Kidney (tissue), 14 donors: ENCODE data around the gene HOXD12. TPM values are rescaled to one million over a fixed set of nuclear protein-coding genes. Genes with fewer than 3 reads are reported as not detected.

ENCODE experiments used
- DNase-seq, 5 donors: peaks; one replicate each; pipeline ENCODE4 v3.0.0-alpha.2; 2013 to 2020
- FAIRE-seq: peaks from 2 replicates; lab custom pipeline; 2012; peaks lifted over from hg19 to GRCh38; lab: Jason Lieb, UNC
- H3K27ac ChIP-seq, 2 donors: one replicate each; pipeline ENCODE4 v1.7.0; 2013; ENCODE audit warnings: low read depth in 2 of 2, low read length in 2 of 2, inconsistent platforms in 1 of 2
- H3K27me3 ChIP-seq: one replicate; pipeline ENCODE4 v1.7.1; 2013; ENCODE audit warnings: low read length, inconsistent platforms; ENCODE audit not compliant: control insufficient read depth, insufficient read depth
- H3K36me3 ChIP-seq, 3 donors: one replicate each; pipeline versions ENCODE4 v1.7.0 to v1.7.1; 2013; ENCODE audit warnings: low read length in 3 of 3, control low read depth in 1 of 3, inconsistent platforms in 1 of 3; ENCODE audit not compliant: insufficient read depth in 3 of 3, control insufficient read depth in 2 of 3
- H3K4me1 ChIP-seq, 3 donors: one replicate each; pipeline versions ENCODE4 v1.7.0 to v1.7.1; 2013; ENCODE audit warnings: low read length in 3 of 3, inconsistent platforms in 1 of 3, low read depth in 1 of 3; ENCODE audit not compliant: control insufficient read depth in 2 of 3, insufficient read depth in 2 of 3
- H3K4me3 ChIP-seq, 3 donors: one replicate each; pipeline versions ENCODE4 v1.7.0 to v1.8.1; 2013; ENCODE audit warnings: low read length in 3 of 3, control low read depth in 1 of 3, inconsistent platforms in 1 of 3
- H3K9ac ChIP-seq, 3 donors: one replicate each; pipeline versions ENCODE4 v1.7.0 to v1.7.1; 2013; ENCODE audit warnings: low read length in 3 of 3, control low read depth in 1 of 3, inconsistent platforms in 1 of 3
- H3K9me3 ChIP-seq, 3 donors: one replicate each; pipeline versions ENCODE4 v1.7.0 to v1.7.1; 2013; ENCODE audit warnings: low read length in 3 of 3, control low read depth in 1 of 3, inconsistent platforms in 1 of 3; ENCODE audit not compliant: control insufficient read depth in 2 of 3, insufficient read depth in 1 of 3
- CTCF ChIP-seq: IDR thresholded peaks from 3 replicates; pipeline ENCODE4 v1.5.1; 2012; ENCODE audit warnings: mild to moderate bottlenecking, moderate library complexity, borderline replicate concordance; ENCODE audit not compliant: insufficient read depth; ENCODE audit errors: extremely low read depth
- intact Hi-C: fragments of 100-400 bp; cut with DNase I; formaldehyde crosslinking; loops from one replicate; pipeline ENCODE4 v1.11.1; 2022
- polyA plus RNA-seq: library from polyadenylated mRNA; stranded (reverse); fragments of 350-450 nt; fragmentation: Illumina TruSeq; extraction: RNeasy Lipid Tissue Mini Kit (QIAGEN cat#74804); gene quantifications from one replicate; pipeline ENCODE4 v1.2.3, GENCODE V29; 2014; ENCODE audit warnings: low read depth, low replicate concordance; ENCODE audit not compliant: insufficient read depth
- total RNA-seq: library from RNA; stranded (reverse); fragmentation: NEBNext Ultra II Directional; extraction: Animal tissue kit (Norgen Biotek cat#: 25700); gene quantifications from one replicate; pipeline ENCODE4 v1.2.1, GENCODE V29; 2021
- donor health status: control.
- donor health status: control.
- donor health status: control.
- donor health status: control.
- donor health status: control.
- donor health status: DM: yes; HTN: yes; CAD: no.
- donor health status: Normal renal cell carcinoma (clear cell type).

HOXD12 gene
- total and polyA plus RNA-seq, 2 donors from 2014 or later: not detected

DNA sequence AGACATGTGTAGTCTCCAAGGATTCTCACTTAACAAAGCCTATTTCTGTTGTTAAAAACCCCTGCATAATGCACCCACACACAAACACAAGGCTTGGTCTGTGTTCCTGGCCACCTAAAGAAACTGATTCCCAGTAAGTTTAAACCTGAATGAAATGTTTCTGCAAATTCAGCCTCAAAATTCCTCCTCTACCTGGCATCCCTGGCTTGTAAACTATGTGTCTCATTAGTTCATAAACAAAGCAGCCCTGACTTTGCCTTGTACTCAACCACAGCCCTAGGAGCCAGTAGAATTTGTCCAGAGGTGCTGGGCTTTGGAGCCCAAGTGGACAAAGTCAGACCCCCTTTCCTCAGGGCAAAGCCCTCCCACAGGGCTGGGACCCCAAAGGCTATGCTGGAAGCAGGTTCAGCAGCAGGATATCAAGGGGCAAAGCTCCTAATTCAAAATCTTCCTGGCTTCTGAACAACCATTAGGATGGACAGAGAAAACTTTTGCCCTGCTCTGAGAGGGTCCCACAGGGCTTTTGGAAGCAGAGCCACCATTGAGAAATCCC, 9.7 kb upstream of the HOXD12 start:
- H3K9ac ChIP-seq: no peak overlapping the region
- peaks cover 0 to 10% (median 0%) of the 10 kb centered on the region in 3 donors for H3K4me1 ChIP-seq
- H3K9me3 ChIP-seq: no peaks in the 10 kb centered on the region
- no peak overlapping the region for H3K27ac ChIP-seq
- DNase-seq (no peak), FAIRE-seq (no peak)
- intact Hi-C loops: loop anchor here (5.0 to 10.0 kb wide), 2 partner anchors 405 to 723 kb away; no protein-coding TSS in a partner anchor
- H3K27me3 ChIP-seq: peaks cover 90% of the 10 kb centered on the region
- no peak for TF ChIP-seq CTCF
- H3K36me3 ChIP-seq: no peaks in the 10 kb centered on the region
- no peak overlapping the region for H3K4me3 ChIP-seq

DNA sequence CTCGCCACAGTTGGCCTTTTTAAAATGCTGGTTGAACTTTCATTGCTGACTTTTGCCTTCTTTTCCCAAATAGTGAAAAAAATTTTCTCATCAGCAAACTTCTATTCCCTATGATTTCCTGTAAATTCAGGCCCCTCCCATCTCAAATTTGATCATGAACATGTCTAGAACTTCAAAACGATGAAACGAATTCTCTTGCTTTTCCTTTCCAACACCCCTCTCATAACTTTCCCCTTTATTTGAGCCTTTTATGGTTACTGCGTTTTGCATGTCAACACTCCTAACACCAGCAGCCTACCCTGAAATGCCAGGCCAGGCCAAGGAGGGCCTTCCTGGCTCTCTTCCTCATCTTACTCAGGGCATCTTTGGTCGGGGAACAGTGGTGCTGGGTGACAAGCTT, 8.7 kb upstream of the HOXD12 start:
- peaks cover 0 to 10% (median 0%) of the 10 kb centered on the region in 3 donors for H3K4me1 ChIP-seq
- FAIRE-seq (no peak), DNase-seq (no peak)
- no peak overlapping the region for H3K4me3 ChIP-seq
- peaks cover 90% of the 10 kb centered on the region for H3K27me3 ChIP-seq
- intact Hi-C loops: loop anchor here (5.0 to 10.0 kb wide), 2 partner anchors 406 to 724 kb away; no protein-coding TSS in a partner anchor
- no peaks in the 10 kb centered on the region for H3K9me3 ChIP-seq
- no peak for TF ChIP-seq CTCF
- H3K27ac ChIP-seq: no peak overlapping the region
- H3K36me3 ChIP-seq: no peaks in the 10 kb centered on the region
- no peak overlapping the region for H3K9ac ChIP-seq

DNA sequence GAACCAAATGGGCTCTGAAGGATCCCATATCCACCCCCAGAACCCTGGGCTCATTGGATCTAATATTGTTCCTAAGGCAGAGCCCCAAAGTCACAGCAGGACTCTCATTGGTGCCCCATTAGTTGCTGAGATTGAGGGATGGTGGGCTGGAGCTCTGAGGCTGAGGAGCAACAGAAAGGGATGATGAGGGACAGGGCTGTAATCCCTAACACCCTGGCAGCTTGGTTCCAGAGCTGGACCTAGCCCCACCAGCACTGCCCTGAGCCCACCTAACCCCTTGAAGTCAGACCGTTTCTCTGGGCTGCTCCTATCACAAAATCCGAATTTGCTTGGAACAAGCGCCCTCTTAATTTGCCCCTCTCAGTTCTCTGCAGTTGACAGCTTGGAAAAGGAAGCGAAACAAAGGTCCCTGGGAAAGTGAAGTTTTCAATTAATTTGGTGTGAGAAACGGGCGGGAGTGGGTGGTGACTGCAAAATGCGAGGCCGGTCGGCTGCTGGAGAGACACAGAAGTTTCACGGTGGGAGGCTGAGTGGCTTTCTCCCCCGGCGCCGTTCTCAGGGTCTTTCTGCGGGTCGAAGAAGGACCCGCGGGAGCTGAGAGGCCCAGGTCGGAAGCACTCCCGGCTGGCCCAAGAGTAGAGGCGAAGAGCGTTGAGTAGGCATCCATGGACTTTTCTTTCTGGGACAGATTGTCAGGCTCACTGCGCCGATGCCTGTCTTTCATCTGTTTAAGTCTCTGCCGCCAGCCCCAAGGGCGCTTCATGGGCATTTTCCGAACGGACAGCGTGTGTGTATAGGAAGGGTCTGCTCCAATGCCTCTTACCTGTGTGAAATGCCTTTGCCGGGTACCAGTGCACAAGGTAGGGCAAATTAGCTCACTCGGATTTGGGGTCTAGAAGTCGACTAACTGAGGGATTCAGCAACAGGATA, 8.0 kb upstream of the HOXD12 start:
- FAIRE-seq (no peak), DNase-seq (peak in 2 of 5 donors; percentile 29 to 48)
- no peaks in the 10 kb centered on the region for H3K9me3 ChIP-seq
- no peak overlapping the region for H3K9ac ChIP-seq
- H3K4me3 ChIP-seq: no peak overlapping the region
- H3K27me3 ChIP-seq: peaks cover 90% of the 10 kb centered on the region
- H3K27ac ChIP-seq: no peak overlapping the region
- H3K4me1 ChIP-seq: peaks cover 0 to 7% (median 2%) of the 10 kb centered on the region in 3 donors
- H3K36me3 ChIP-seq: no peaks in the 10 kb centered on the region
- no peak for TF ChIP-seq CTCF
- intact Hi-C loops: loop anchor here (5.0 to 10.0 kb wide), 2 partner anchors 407 to 724 kb away; no protein-coding TSS in a partner anchor
